GM23248 (cell line): ENCODE measurements around the gene DNAAF3. TPM values are rescaled to one million over a fixed set of nuclear protein-coding genes. Genes with fewer than 3 reads are reported as not detected.
A peak's percentile ranks its signal among the peaks of the same experiment; 100 is the strongest.

Source experiments
- DNase-seq: peaks from one replicate; pipeline ENCODE4 v3.0.0-alpha.2; 2015
- H2AFZ ChIP-seq: fragments of 200-600 bp; sonication (generic); 2 replicates; pipeline ENCODE4 v1.6.1; 2016; ENCODE audit warnings: antibody characterized with exemption
- H3F3A ChIP-seq: fragments of 200-600 bp; sonication (generic); 2 replicates; pipeline ENCODE4 v1.6.1; 2016; ENCODE audit warnings: mild to moderate bottlenecking, antibody characterized with exemption, mixed run types; ENCODE audit not compliant: insufficient read depth
- H3K27ac ChIP-seq: fragments of 200-600 bp; sonication (generic); 2 replicates; pipeline ENCODE4 v1.5.1; 2016; ENCODE audit warnings: mild to moderate bottlenecking
- H3K27me3 ChIP-seq: fragments of 200-600 bp; sonication (generic); replicated peaks from 2 replicates; pipeline ENCODE4 v1.6.1; 2016; ENCODE audit warnings: mild to moderate bottlenecking; ENCODE audit not compliant: insufficient read depth
- H3K36me3 ChIP-seq: fragments of 200-600 bp; sonication (generic); 2 replicates; pipeline ENCODE4 v1.6.1; 2016; ENCODE audit warnings: low read depth, mild to moderate bottlenecking
- H3K4me1 ChIP-seq: fragments of 200-600 bp; sonication (generic); 2 replicates; pipeline ENCODE4 v1.6.1; 2016; ENCODE audit warnings: mild to moderate bottlenecking; ENCODE audit not compliant: insufficient read depth
- H3K4me2 ChIP-seq: fragments of 200-600 bp; sonication (generic); one replicate; pipeline ENCODE4 v1.6.1; 2016; ENCODE audit warnings: mild to moderate bottlenecking; ENCODE audit not compliant: unreplicated experiment
- H3K4me3 ChIP-seq: fragments of 200-600 bp; sonication (generic); 2 replicates; pipeline ENCODE4 v1.5.1; 2016; ENCODE audit warnings: mild to moderate bottlenecking
- H3K79me2 ChIP-seq: fragments of 200-600 bp; sonication (generic); 2 replicates; pipeline ENCODE4 v1.6.1; 2016; ENCODE audit warnings: mild to moderate bottlenecking; ENCODE audit not compliant: insufficient read depth
- H3K9ac ChIP-seq: fragments of 200-600 bp; sonication (generic); 2 replicates; pipeline ENCODE4 v1.6.1; 2016; ENCODE audit warnings: mild to moderate bottlenecking
- H3K9me2 ChIP-seq: fragments of 200-600 bp; sonication (generic); 2 replicates; pipeline ENCODE4 v1.6.1; 2016; ENCODE audit warnings: mixed run types, mild to moderate bottlenecking, moderate library complexity; ENCODE audit not compliant: insufficient read depth
- H3K9me3 ChIP-seq: fragments of 200-600 bp; sonication (generic); one replicate; pipeline ENCODE4 v1.6.1; 2017; ENCODE audit warnings: low read depth
- H4K20me1 ChIP-seq: fragments of 200-600 bp; sonication (generic); 2 replicates; pipeline ENCODE4 v1.6.0; 2016; ENCODE audit not compliant: insufficient read depth
- EZH2 ChIP-seq: fragments of 200-600 bp; sonication (generic); IDR thresholded peaks from 2 replicates; pipeline ENCODE4 v1.6.1; 2018; ENCODE audit warnings: antibody characterized with exemption, mild to moderate bottlenecking; ENCODE audit not compliant: insufficient read depth, poor library complexity, severe bottlenecking
- EZH2phosphoT487 ChIP-seq: fragments of 200-600 bp; sonication (generic); IDR thresholded peaks from 2 replicates; pipeline ENCODE4 v1.6.1; 2018; ENCODE audit warnings: antibody characterized with exemption, moderate library complexity, mild to moderate bottlenecking, low read depth; ENCODE audit not compliant: insufficient read depth
- WGBS, 2 experiments: methylation state at CpG; one replicate each; pipeline ENCODE4 v1.1.6; 2015 to 2017; ENCODE audit warnings: low lambda C conversion rate in 2 of 2, low coverage in 1 of 2; ENCODE audit errors: missing lambda C conversion rate in 2 of 2; 5-methylcytosine and 5-hydroxymethylcytosine counted together
- in situ Hi-C: fragments of 300-500 bp; cut with MboI; formaldehyde crosslinking; loops from 2 replicates; pipeline ENCODE4 v1.15.0; 2020
- polyA plus RNA-seq: library from polyadenylated mRNA; unstranded; fragments of >200 nt; fragmentation: Nextera tagmentation; extraction: Ambion mirVana; gene quantifications from 2 replicates; pipeline ENCODE4 v1.2.1, GENCODE V29; 2016
- total RNA-seq: library from RNA; depleted of rRNA; stranded (reverse); fragments of >200 nt; shearing (Covaris generic); gene quantifications from 2 replicates; pipeline ENCODE4 v1.2.3, GENCODE V29; 2014

DNAAF3 gene
- total and polyA plus RNA-seq, 2 experiments from 2014 or later: 0.22 to 0.39 TPM

DNA sequence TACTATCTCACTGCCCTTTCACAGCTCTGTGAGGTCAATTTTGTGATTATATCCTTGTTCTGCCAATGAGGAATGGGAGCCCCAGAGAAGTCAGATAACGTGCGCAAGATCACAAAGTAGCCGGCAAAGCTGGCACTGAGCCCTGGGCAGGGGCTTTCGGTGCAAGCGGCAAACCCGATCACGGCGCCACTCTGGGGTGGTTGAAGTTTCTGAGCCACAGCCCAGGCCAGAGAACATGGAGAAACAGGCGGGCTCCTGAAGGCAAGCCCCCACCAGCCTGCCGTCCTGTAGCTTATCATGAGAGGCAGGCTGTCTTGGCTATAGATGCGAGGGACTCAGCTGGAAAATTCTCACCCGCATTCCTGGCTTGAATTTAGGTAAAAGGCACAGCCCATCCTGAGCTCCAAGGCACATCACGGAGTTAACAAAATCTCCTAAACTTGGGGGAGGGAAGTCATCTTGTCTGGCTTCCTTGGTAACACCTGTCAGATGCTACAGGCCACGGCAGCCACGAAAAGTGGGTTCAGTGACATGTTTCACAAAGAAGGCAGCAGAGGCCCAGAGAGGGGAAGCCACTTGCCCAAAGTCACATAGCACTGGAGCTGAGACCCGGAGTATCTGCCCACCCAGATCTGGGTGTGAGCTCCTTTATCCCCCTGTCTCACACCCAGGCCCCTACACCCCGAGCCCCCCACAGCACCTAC lies 29.9 kb downstream of the DNAAF3 start:
- Histone ChIP-seq H3K9ac (no peak overlapping the region), H3K4me1 (no peaks in the 10 kb centered on the region), H3K36me3 (no peaks in the 10 kb centered on the region), H3K27ac (no peak overlapping the region), H3F3A (no peaks in the 10 kb centered on the region), H3K9me3 (no peaks in the 10 kb centered on the region), H3K27me3 (peaks cover 4% of the 10 kb centered on the region; the same call in 1 of the 2 replicates), H3K9me2 (no peaks in the 10 kb centered on the region), H2AFZ (no peak overlapping the region), H3K4me2 (no peak overlapping the region), H4K20me1 (no peaks in the 10 kb centered on the region), H3K4me3 (no peak overlapping the region), H3K79me2 (no peaks in the 10 kb centered on the region)
- in situ Hi-C loops: loop anchor here (25.0 kb wide), 1 partner anchor 501 kb away; the partner anchor contains the start of genes CCDC106, ZNF580 and ZNF581
- 60 to 61% methylated on average over 16 to 17 of the region's 17 CpGs for WGBS, 2 experiments
- no peak for TF ChIP-seq EZH2
- TF ChIP-seq EZH2phosphoT487: no peak
- DNase-seq: no peak

DNA sequence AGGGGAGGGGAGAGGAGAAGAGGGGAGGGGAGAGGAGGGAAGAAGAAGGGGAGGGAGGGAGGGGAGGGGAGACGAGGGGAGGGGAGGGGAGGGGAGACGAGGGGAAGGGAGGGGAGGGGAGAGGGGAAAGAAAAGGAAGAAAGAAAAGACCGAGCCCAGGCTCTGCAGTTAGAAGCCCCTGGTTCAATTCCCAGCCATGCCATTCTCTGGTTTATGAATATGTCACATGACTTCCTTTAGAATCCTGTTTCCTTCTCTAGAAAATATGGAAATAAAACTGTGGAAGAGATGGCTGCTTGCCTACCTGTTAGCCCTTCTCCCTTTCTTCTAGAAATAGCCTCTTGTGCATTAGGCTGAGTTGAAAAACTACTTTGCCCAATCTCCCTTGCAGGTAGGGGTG lies 31.7 kb downstream of the DNAAF3 start:
- Histone ChIP-seq H3K27ac (no peak overlapping the region), H3K9ac (no peak overlapping the region), H3K4me3 (no peak overlapping the region), H3K27me3 (peaks cover 4% of the 10 kb centered on the region; the same call in 1 of the 2 replicates), H3K4me1 (no peaks in the 10 kb centered on the region), H3K36me3 (no peaks in the 10 kb centered on the region), H3K4me2 (no peak overlapping the region), H3K79me2 (no peaks in the 10 kb centered on the region), H4K20me1 (no peaks in the 10 kb centered on the region), H2AFZ (no peak overlapping the region), H3F3A (no peaks in the 10 kb centered on the region), H3K9me2 (no peaks in the 10 kb centered on the region), H3K9me3 (no peaks in the 10 kb centered on the region)
- no peak for DNase-seq
- in situ Hi-C loops: loop anchor here (25.0 kb wide), 1 partner anchor 503 kb away; the partner anchor contains the start of genes CCDC106, ZNF580 and ZNF581
- 0 to 3% methylated on average over 1 to 3 of the region's 3 CpGs for WGBS, 2 experiments
- TF ChIP-seq EZH2 (no peak), EZH2phosphoT487 (no peak)

DNA sequence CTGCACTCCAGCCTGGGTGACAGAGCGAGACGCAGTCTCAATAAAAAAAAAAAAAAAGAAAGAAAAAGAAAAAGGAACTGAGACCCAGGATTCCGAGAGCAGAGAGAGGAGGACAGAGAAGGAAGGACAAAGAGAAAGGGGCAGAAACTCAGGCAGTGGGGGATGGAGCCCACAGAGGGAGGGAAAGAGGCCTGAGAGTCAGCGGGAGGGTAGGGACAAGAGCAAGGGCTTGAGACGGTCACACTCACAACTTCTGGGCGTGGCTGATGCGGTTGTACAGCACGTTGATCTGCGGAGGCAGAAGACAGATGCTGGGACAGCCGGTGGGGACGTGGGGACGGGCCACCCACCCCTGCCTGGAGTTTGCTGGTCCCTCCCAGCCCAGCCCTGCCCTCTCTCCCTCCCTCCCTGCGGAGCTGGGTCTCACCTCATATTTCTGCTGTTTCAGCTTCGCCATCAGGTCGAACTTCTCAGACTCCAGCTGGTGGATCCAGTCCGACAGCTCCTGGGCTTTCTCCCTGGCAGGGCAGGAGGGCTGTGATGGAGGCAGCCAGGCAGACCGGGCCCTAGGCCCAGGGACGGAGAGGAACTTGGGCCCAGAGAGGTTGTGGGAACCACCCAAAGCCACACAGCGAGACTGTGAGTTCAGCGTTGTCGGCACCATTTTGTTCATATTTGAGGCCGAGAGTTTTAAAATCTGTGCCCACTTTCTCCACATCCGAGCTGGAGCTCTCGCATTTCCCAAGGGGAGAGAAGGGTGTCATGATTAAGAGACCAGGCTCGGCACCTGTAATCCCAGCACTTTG lies 32.6 kb downstream of the DNAAF3 start:
- Histone ChIP-seq H3K4me1 (no peaks in the 10 kb centered on the region), H3K9ac (no peak overlapping the region), H3K4me3 (no peak overlapping the region), H3K79me2 (no peaks in the 10 kb centered on the region), H3F3A (no peaks in the 10 kb centered on the region), H3K36me3 (no peaks in the 10 kb centered on the region), H3K27me3 (peaks cover 4% of the 10 kb centered on the region; the same call in 1 of the 2 replicates), H3K9me2 (no peaks in the 10 kb centered on the region), H2AFZ (no peak overlapping the region), H3K27ac (no peak overlapping the region), H3K9me3 (no peaks in the 10 kb centered on the region), H4K20me1 (no peaks in the 10 kb centered on the region), H3K4me2 (no peak overlapping the region)
- WGBS, 2 experiments: 40 to 43% methylated on average over 23 to 25 of the region's 25 CpGs
- TF ChIP-seq EZH2phosphoT487 (no peak), EZH2 (no peak)
- DNase-seq: no peak
- in situ Hi-C loops: loop anchor here (25.0 kb wide), 1 partner anchor 503 kb away; the partner anchor contains the start of genes CCDC106, ZNF580 and ZNF581

DNA sequence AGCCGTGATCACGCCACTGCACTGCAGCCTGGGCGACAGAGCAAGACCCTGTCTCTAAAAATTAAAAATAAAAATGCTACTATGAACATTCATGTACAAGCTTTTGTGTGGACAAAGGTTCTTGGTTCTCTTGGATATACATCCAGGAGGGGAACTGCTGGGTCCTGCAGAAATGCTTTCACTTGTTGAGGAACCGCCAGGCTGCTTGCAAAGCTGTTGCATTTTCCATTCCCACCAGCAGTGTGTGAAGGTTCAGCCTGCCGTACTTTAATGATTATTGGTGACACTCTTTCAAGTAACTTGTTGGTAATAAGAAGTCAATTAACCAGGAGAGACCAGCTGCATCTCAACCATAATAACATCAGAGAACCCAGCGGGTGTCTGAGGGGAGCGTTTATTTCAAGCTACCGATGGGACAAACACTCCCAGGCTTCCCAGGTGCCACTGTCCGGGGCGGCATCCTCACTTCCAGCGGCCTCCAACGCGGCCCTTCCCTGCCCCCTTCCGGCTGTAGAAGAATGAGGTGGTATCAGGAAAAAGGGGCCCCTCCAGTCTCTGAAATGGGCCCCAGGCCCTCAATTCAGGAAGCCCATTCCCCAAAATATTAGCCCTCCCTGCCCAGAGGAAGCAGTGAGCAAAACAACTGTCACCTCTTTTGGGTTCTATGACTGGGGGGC lies 33.8 kb downstream of the DNAAF3 start:
- no peaks in the 10 kb centered on the region for H3K9me2 ChIP-seq
- H3K27me3 ChIP-seq: peaks cover 4% of the 10 kb centered on the region; the same call in 1 of the 2 replicates
- H2AFZ ChIP-seq: no peak overlapping the region
- no peaks in the 10 kb centered on the region for H3F3A ChIP-seq
- no peaks in the 10 kb centered on the region for H3K9me3 ChIP-seq
- no peak overlapping the region for H3K27ac ChIP-seq
- no peak overlapping the region for H3K4me2 ChIP-seq
- H4K20me1 ChIP-seq: no peaks in the 10 kb centered on the region
- WGBS, 2 experiments: 47 to 50% methylated on average over 14 of the region's 14 CpGs
- no peak for TF ChIP-seq EZH2phosphoT487
- TF ChIP-seq EZH2: no peak
- no peaks in the 10 kb centered on the region for H3K4me1 ChIP-seq
- in situ Hi-C loops: loop anchor here (25.0 kb wide), 1 partner anchor 505 kb away; the partner anchor contains the start of genes CCDC106, ZNF580 and ZNF581
- H3K79me2 ChIP-seq: no peaks in the 10 kb centered on the region
- no peaks in the 10 kb centered on the region for H3K36me3 ChIP-seq
- no peak overlapping the region for H3K9ac ChIP-seq
- peak; percentile 38 for DNase-seq
- no peak overlapping the region for H3K4me3 ChIP-seq
